H9 (cell line): ENCODE results near the gene TRAPPC8. TPM values are rescaled to one million over a fixed set of nuclear protein-coding genes. Genes with fewer than 3 reads are reported as not detected.

Experiments used
- DNase-seq: peaks from one replicate; pipeline ENCODE4 v3.0.0-alpha.2; 2017
- H2AFZ ChIP-seq: one replicate; pipeline ENCODE4 v1.6.1; 2013; ENCODE audit warnings: mild to moderate bottlenecking, low read length, control low read depth, moderate library complexity
- H2AK5ac ChIP-seq: 2 replicates; pipeline ENCODE4 v1.6.1; 2013; ENCODE audit warnings: low read length, control low read depth, mixed read lengths; ENCODE audit not compliant: insufficient read length
- H2BK120ac ChIP-seq: one replicate; pipeline ENCODE4 v1.6.1; 2013; ENCODE audit warnings: low read depth, mild to moderate bottlenecking, low read length, control low read depth, inconsistent platforms; ENCODE audit not compliant: poor library complexity, severe bottlenecking
- H2BK12ac ChIP-seq: 2 replicates; pipeline ENCODE4 v1.6.1; 2013; ENCODE audit warnings: low read length, control low read depth, mixed read lengths, low read depth; ENCODE audit not compliant: insufficient read length
- H2BK15ac ChIP-seq: 2 replicates; pipeline ENCODE4 v1.6.1; 2013; ENCODE audit warnings: low read depth, low read length, control low read depth
- H2BK20ac ChIP-seq: one replicate; pipeline ENCODE4 v1.6.1; 2013; ENCODE audit warnings: low read depth, mild to moderate bottlenecking, low read length, control low read depth, inconsistent platforms; ENCODE audit not compliant: poor library complexity, severe bottlenecking
- H2BK5ac ChIP-seq: 2 replicates; pipeline ENCODE4 v1.6.1; 2013; ENCODE audit warnings: low read length, control low read depth, mixed read lengths; ENCODE audit not compliant: insufficient read length
- H3K14ac ChIP-seq: 2 replicates; pipeline ENCODE4 v1.6.1; 2013; ENCODE audit warnings: low read length, control low read depth; ENCODE audit not compliant: insufficient read depth
- H3K18ac ChIP-seq: 2 replicates; pipeline ENCODE4 v1.6.1; 2013; ENCODE audit warnings: low read depth, mild to moderate bottlenecking, mixed read lengths, low read length, control low read depth; ENCODE audit not compliant: insufficient read length
- H3K23ac ChIP-seq: 2 replicates; pipeline ENCODE4 v1.6.1; 2013; ENCODE audit warnings: low read length, control low read depth, mixed read lengths, low read depth; ENCODE audit not compliant: insufficient read length
- H3K23me2 ChIP-seq: 2 replicates; pipeline ENCODE4 v1.6.1; 2013; ENCODE audit warnings: low read depth, mild to moderate bottlenecking, mixed read lengths, low read length, control low read depth; ENCODE audit not compliant: insufficient read length, poor library complexity, severe bottlenecking
- H3K27ac ChIP-seq: 2 replicates; pipeline ENCODE4 v1.5.1; 2013; ENCODE audit warnings: low read length, control low read depth, mixed read lengths, low read depth; ENCODE audit not compliant: insufficient read length
- H3K27me3 ChIP-seq: 2 replicates; pipeline ENCODE4 v1.6.1; 2013; ENCODE audit warnings: low read length, control low read depth, inconsistent platforms; ENCODE audit not compliant: insufficient read depth
- H3K4ac ChIP-seq: 2 replicates; pipeline ENCODE4 v1.6.1; 2013; ENCODE audit warnings: low read depth, mild to moderate bottlenecking, control low read depth, inconsistent platforms, low read length, moderate library complexity
- H3K4me1 ChIP-seq: 2 replicates; pipeline ENCODE4 v1.6.1; 2013; ENCODE audit warnings: low read length, control low read depth, inconsistent platforms; ENCODE audit not compliant: insufficient read depth
- H3K4me2 ChIP-seq: 2 replicates; pipeline ENCODE4 v1.6.1; 2013; ENCODE audit warnings: low read length, control low read depth, mixed read lengths; ENCODE audit not compliant: insufficient read length, insufficient read depth
- H3K56ac ChIP-seq: 2 replicates; pipeline ENCODE4 v1.6.1; 2013; ENCODE audit warnings: low read depth, mild to moderate bottlenecking, mixed read lengths, low read length, control low read depth; ENCODE audit not compliant: insufficient read length
- H3K79me1 ChIP-seq: 2 replicates; pipeline ENCODE4 v1.6.1; 2013; ENCODE audit warnings: low read depth, mild to moderate bottlenecking, moderate library complexity, low read length, control low read depth, inconsistent platforms; ENCODE audit not compliant: insufficient read depth, poor library complexity, severe bottlenecking
- H3K79me2 ChIP-seq: 2 replicates; pipeline ENCODE4 v1.6.1; 2013; ENCODE audit warnings: low read length, control low read depth, inconsistent platforms; ENCODE audit not compliant: insufficient read depth
- H3K9ac ChIP-seq: 2 replicates; pipeline ENCODE4 v1.6.1; 2013; ENCODE audit warnings: low read length, control low read depth, mixed read lengths; ENCODE audit not compliant: insufficient read length; ENCODE audit errors: extremely low read depth
- H3K9me3 ChIP-seq: one replicate; pipeline ENCODE4 v1.6.1; 2013; ENCODE audit warnings: low read depth, low read length, inconsistent platforms; ENCODE audit not compliant: control insufficient read depth
- H3T11ph ChIP-seq: one replicate; pipeline ENCODE4 v1.6.1; 2013; ENCODE audit warnings: mild to moderate bottlenecking, low read length, control low read depth, inconsistent platforms
- H4K20me1 ChIP-seq: one replicate; pipeline ENCODE4 v1.6.1; 2013; ENCODE audit not compliant: control insufficient read depth, insufficient read length, insufficient read depth
- H4K5ac ChIP-seq: 2 replicates; pipeline ENCODE4 v1.6.1; 2013; ENCODE audit warnings: low read depth, mild to moderate bottlenecking, mixed read lengths, low read length, control low read depth; ENCODE audit not compliant: insufficient read length
- H4K8ac ChIP-seq: replicated peaks from 2 replicates; pipeline ENCODE4 v1.6.1; 2013; ENCODE audit warnings: low read length, control low read depth, mixed read lengths, low read depth; ENCODE audit not compliant: insufficient read length
- H4K91ac ChIP-seq: 2 replicates; pipeline ENCODE4 v1.6.1; 2013; ENCODE audit warnings: low read depth, mild to moderate bottlenecking, moderate library complexity, mixed read lengths, low read length, control low read depth; ENCODE audit not compliant: insufficient read length
- H3K27ac Mint-ChIP-seq, 3 experiments: 2 replicates in 2 of 3; 3 replicates in 1 of 3; pipeline ENCODE4 v1.8.0; 2020 to 2021; ENCODE audit warnings: mixed read lengths in 3 of 3, mild to moderate bottlenecking in 1 of 3, moderate library complexity in 1 of 3
- H3K27me3 Mint-ChIP-seq: 2 replicates; pipeline ENCODE4 v1.8.0; 2021; ENCODE audit warnings: low read depth, mild to moderate bottlenecking, moderate library complexity, mixed read lengths
- H3K36me3 Mint-ChIP-seq, 3 experiments: 2 replicates in 2 of 3; 3 replicates in 1 of 3; pipeline ENCODE4 v1.8.0; 2020 to 2021; ENCODE audit warnings: low read depth in 3 of 3, mixed read lengths in 3 of 3; ENCODE audit not compliant: insufficient read depth in 1 of 3
- H3K4me1 Mint-ChIP-seq, 2 experiments: 2 replicates each; pipeline ENCODE4 v1.8.0; 2020; ENCODE audit warnings: mixed read lengths in 2 of 2
- H3K4me3 Mint-ChIP-seq, 2 experiments: 2 replicates in 1 of 2; 3 replicates in 1 of 2; pipeline ENCODE4 v1.8.0; 2020 to 2021; ENCODE audit warnings: mild to moderate bottlenecking in 2 of 2, mixed read lengths in 2 of 2, moderate library complexity in 1 of 2
- H3K9me3 Mint-ChIP-seq, 2 experiments: 2 replicates in 1 of 2; 3 replicates in 1 of 2; pipeline ENCODE4 v1.8.0; 2020; ENCODE audit warnings: mild to moderate bottlenecking in 2 of 2, mixed read lengths in 2 of 2, moderate library complexity in 1 of 2
- CTCF ChIP-seq: fragments of 200-600 bp; sonication (generic); conservative IDR thresholded peaks from 3 replicates; pipeline ENCODE4 v1.8.0; 2021; ENCODE audit warnings: antibody characterized with exemption, mild to moderate bottlenecking
- WGBS: extraction: QIAGEN DNeasy Blood & Tissue Kit; methylation state at CpG from one replicate; pipeline ENCODE4 v1.1.7; 2013; ENCODE audit warnings: missing lambda C conversion rate, low lambda C conversion rate, mixed read lengths; ENCODE audit not compliant: insufficient read length; ENCODE audit errors: extremely low coverage; 5-methylcytosine and 5-hydroxymethylcytosine counted together
- total RNA-seq: library from RNA; stranded (reverse); gene quantifications from 2 replicates; pipeline ENCODE4 v1.2.1, GENCODE V29; 2021

The TRAPPC8 gene
- total RNA-seq, 1 experiment from 2014 or later, result 40.4 TPM

DNA sequence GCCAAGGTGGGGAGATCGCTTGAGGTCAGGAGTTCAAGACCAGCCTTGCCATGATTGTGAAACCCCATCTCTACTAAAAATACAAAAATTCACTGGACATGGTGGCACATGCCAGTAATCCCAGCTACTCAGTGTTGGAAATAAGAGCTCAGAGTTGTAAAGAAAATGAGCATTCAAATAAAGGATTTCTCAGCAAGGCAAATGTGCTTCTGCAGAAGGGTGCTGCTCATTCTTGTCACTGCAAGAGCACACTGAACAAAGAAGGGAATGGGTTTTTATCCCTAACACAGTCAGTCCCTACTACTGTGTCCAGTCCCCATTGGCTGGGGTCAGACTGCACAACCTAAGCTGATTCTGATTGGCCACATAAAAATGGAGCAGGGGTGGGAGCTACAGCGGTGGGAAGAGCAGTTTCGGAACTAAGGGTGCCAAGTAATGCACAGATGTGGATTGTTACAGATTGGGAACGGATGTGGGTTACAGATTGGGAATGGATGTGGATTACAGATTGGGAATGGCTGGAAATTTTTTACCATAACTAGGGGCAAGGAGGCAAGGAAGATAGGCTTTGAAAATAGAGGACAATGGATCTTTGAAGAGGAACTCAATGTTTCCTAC is 31.1 kb upstream of the TRAPPC8 start:
- Histone ChIP-seq H3K4ac (no peak overlapping the region), H3K27ac (no peak overlapping the region), H3K4me2 (no peak overlapping the region), H2AK5ac (no peak overlapping the region), H2BK5ac (no peak overlapping the region), H3K56ac (no peak overlapping the region), H2BK120ac (no peak overlapping the region), H3T11ph (no peak overlapping the region), H3K9ac (no peak overlapping the region), H3K23me2 (no peaks in the 10 kb centered on the region), H3K79me2 (no peaks in the 10 kb centered on the region), H3K14ac (no peak overlapping the region), H2BK15ac (no peak overlapping the region), H2BK20ac (no peak overlapping the region), H3K27me3 (no peaks in the 10 kb centered on the region), H3K23ac (no peak overlapping the region), H3K79me1 (no peaks in the 10 kb centered on the region), H4K5ac (no peak overlapping the region), H3K4me1 (peaks cover 3% of the 10 kb centered on the region; the same call in 1 of the 2 replicates), H4K91ac (no peak overlapping the region), H2AFZ (no peak overlapping the region), H3K18ac (no peak overlapping the region), H3K9me3 (peaks cover 6% of the 10 kb centered on the region), H4K8ac (no peak overlapping the region), H2BK12ac (no peak overlapping the region), H4K20me1 (no peaks in the 10 kb centered on the region)
- Mint-ChIP-seq H3K27me3 (peaks cover 4% of the 10 kb centered on the region; the same call in 1 of the 2 replicates), H3K36me3 (peaks cover 17 to 36% (median 18%) of the 10 kb centered on the region in 3 experiments), H3K9me3 (peaks cover 34 to 43% of the 10 kb centered on the region in 2 experiments), H3K4me3 (no peak overlapping the region), H3K27ac (no peak overlapping the region), H3K4me1 (peaks cover 7 to 12% of the 10 kb centered on the region in 2 experiments)
- DNase-seq, result no peak
- no peak for TF ChIP-seq CTCF
- no CpG with 5 or more reads among the region's 4 CpGs for WGBS
